K562 (cell line): ENCODE measurements around the gene LRRTM4. TPM values are rescaled to one million over a fixed set of nuclear protein-coding genes. Genes with fewer than 3 reads are reported as not detected.

ENCODE experiments used
- ATAC-seq: fragments of 200-7000 bp; cut with Tn5 transposase; 3 replicates; pipeline ENCODE4 v1.9.1; 2020; ENCODE audit warnings: moderate library complexity
- BruUV-seq: library from RNA; stranded (reverse); fragments of 400-500 nt; replicated peaks from 2 replicates; lab custom pipeline; 2021; lab: Mats Ljungman, UMichigan
- CTCF ChIA-PET: fragments of 300-600 bp; formaldehyde crosslinking; extraction: SDS; loops from one replicate; lab custom pipeline; 2021; ENCODE audit warnings: low intra/inter-chr PET ratio; lab: Yijun Ruan, JAX
- POLR2A ChIA-PET: fragments of 300-600, 350-650 bp; sonication (Branson Sonifier 250); formaldehyde crosslinking; extraction: SDS; loops from one replicate; lab custom pipeline; 2021; ENCODE audit warnings: antibody characterized with exemption, inconsistent platforms; lab: Yijun Ruan, JAX
- DNase-seq, 4 experiments: peaks; one replicate each; pipeline versions ENCODE4 v3.0.0 to v3.0.0-alpha.2; 2011 to 2018; ENCODE audit warnings: low spot score in 3 of 4, mixed read lengths in 3 of 4; ENCODE audit errors: extremely low read depth in 1 of 4
- FAIRE-seq: peaks from 2 replicates; lab custom pipeline; 2011; peaks lifted over from hg19 to GRCh38; lab: Jason Lieb, UNC
- H2AFZ ChIP-seq: 2 replicates; pipeline ENCODE4 v1.6.0; 2011; ENCODE audit warnings: low read depth, low read length, control low read depth, inconsistent platforms
- H3K27ac ChIP-seq: fragments of 200-600 bp; 3 replicates; pipeline ENCODE4 v1.8.0; 2011; ENCODE audit warnings: low read depth, mild to moderate bottlenecking, control low read depth, inconsistent platforms, low read length, moderate library complexity, mixed read lengths; ENCODE audit errors: extremely low read depth
- H3K27me3 ChIP-seq, 2 experiments: fragments of 300-600 bp in 1 of 2; 2 replicates in 1 of 2; 3 replicates in 1 of 2; pipeline versions ENCODE4 v1.6.0 to v1.8.0; 2011; ENCODE audit warnings: inconsistent platforms in 2 of 2, low read length in 2 of 2, mild to moderate bottlenecking in 1 of 2, mixed read lengths in 1 of 2, moderate library complexity in 1 of 2; ENCODE audit not compliant: control insufficient read depth in 2 of 2, insufficient read depth in 2 of 2
- H3K36me3 ChIP-seq: fragments of 300-600 bp; 3 replicates; pipeline ENCODE4 v1.8.0; 2011; ENCODE audit warnings: mild to moderate bottlenecking, low read length, inconsistent platforms; ENCODE audit not compliant: control insufficient read depth, insufficient read depth
- H3K4me1 ChIP-seq, 2 experiments: fragments of 200-600 bp in 1 of 2; replicated peaks in 1 of 2; 2 replicates in 1 of 2; 3 replicates in 1 of 2; pipeline versions ENCODE4 v1.5.1 to v1.8.0; 2011; ENCODE audit warnings: inconsistent platforms in 2 of 2, low read length in 2 of 2, mild to moderate bottlenecking in 1 of 2, mixed read lengths in 1 of 2, moderate library complexity in 1 of 2; ENCODE audit not compliant: control insufficient read depth in 2 of 2, insufficient read depth in 2 of 2
- H3K4me2 ChIP-seq: 2 replicates; pipeline ENCODE4 v1.6.1; 2011; ENCODE audit warnings: low read length, control low read depth, inconsistent platforms, mixed read lengths; ENCODE audit not compliant: insufficient read depth
- H3K4me3 ChIP-seq: fragments of 200-600 bp; sonication (generic), shearing (Covaris generic); 2 replicates; pipeline ENCODE4 v1.5.1; 2016; ENCODE audit warnings: control low read depth, inconsistent platforms
- H3K79me2 ChIP-seq: fragments of 200-600 bp; 3 replicates; pipeline ENCODE4 v1.8.0; 2011; ENCODE audit warnings: low read length, inconsistent platforms; ENCODE audit not compliant: control insufficient read depth, insufficient read depth
- H3K9ac ChIP-seq, 2 experiments: 2 replicates each; pipeline versions ENCODE4 v1.6.0 to v1.6.1; 2011; ENCODE audit warnings: low read depth in 2 of 2, low read length in 2 of 2, control low read depth in 1 of 2, inconsistent platforms in 1 of 2, mild to moderate bottlenecking in 1 of 2, mixed read lengths in 1 of 2; ENCODE audit not compliant: insufficient read depth in 1 of 2
- H3K9me1 ChIP-seq: one replicate; pipeline ENCODE4 v1.6.0; 2011; ENCODE audit warnings: inconsistent platforms, mild to moderate bottlenecking, low read length, moderate library complexity; ENCODE audit not compliant: control insufficient read depth, insufficient read depth
- H3K9me3 ChIP-seq: replicated peaks from 2 replicates; pipeline ENCODE4 v1.5.1; 2011; ENCODE audit warnings: low read depth, low read length, inconsistent platforms; ENCODE audit not compliant: control insufficient read depth, insufficient read depth
- H4K20me1 ChIP-seq: replicated peaks from 2 replicates; pipeline ENCODE4 v1.6.1; 2011; ENCODE audit warnings: low read length, inconsistent platforms, mixed read lengths; ENCODE audit not compliant: control insufficient read depth, insufficient read depth
- CBX3 ChIP-seq, 2 experiments: IDR thresholded peaks; 1 replicate in 1 of 2; 2 replicates in 1 of 2; pipeline ENCODE4 v1.6.1; 2012; ENCODE audit warnings: inconsistent platforms in 2 of 2, low read length in 2 of 2, borderline replicate concordance in 1 of 2, control low read depth in 1 of 2
- CREB1 ChIP-seq, 2 experiments: sonication (generic) in 1 of 2; formaldehyde crosslinking in 1 of 2; IDR thresholded peaks; 2 replicates each; pipeline versions ENCODE4 v1.6.1 to v1.8.0; 2012 to 2022; ENCODE audit warnings: inconsistent platforms in 1 of 2, mild to moderate bottlenecking in 1 of 2, missing genetic modification reagents in 1 of 2, moderate library complexity in 1 of 2
- DMBX1 ChIP-seq: fragments of 250-450 bp; sonication (Bioruptor Pico); IDR thresholded peaks from 2 replicates; pipeline ENCODE4 v1.8.0; 2022; ENCODE audit warnings: inconsistent platforms, mild to moderate bottlenecking, moderate library complexity, borderline replicate concordance
- FUS ChIP-seq: fragments of 200-400 bp; formaldehyde crosslinking; optimal IDR thresholded peaks from 2 replicates; pipeline ENCODE3; 2017; ENCODE audit warnings: low read depth, low read length
- HDAC2 ChIP-seq: fragments of 450-650 bp; IDR thresholded peaks from 2 replicates; pipeline ENCODE4 v1.6.1; 2016; ENCODE audit warnings: mild to moderate bottlenecking
- PATZ1 ChIP-seq: fragments of 250-450 bp; sonication (Bioruptor Pico); IDR thresholded peaks from 2 replicates; pipeline ENCODE4 v1.5.0; 2020; ENCODE audit warnings: mild to moderate bottlenecking, borderline replicate concordance
- RAD21 ChIP-seq, 2 experiments: fragments of 250-450 bp in 1 of 2; fragments of 450-650 bp in 1 of 2; sonication (Bioruptor Pico) in 1 of 2; formaldehyde crosslinking in 1 of 2; IDR thresholded peaks in 1 of 2; conservative IDR thresholded peaks in 1 of 2; 2 replicates each; pipeline versions ENCODE4 v1.4.0 to v1.8.0; 2020 to 2022; ENCODE audit warnings: mild to moderate bottlenecking in 2 of 2, moderate library complexity in 1 of 2
- SAFB ChIP-seq: fragments of 200-400 bp; formaldehyde crosslinking; IDR thresholded peaks from 2 replicates; pipeline ENCODE4 v1.6.1; 2017; ENCODE audit warnings: low read depth, low read length, borderline replicate concordance
- SP2 ChIP-seq: IDR thresholded peaks from 2 replicates; pipeline ENCODE4 v1.6.1; 2011; ENCODE audit warnings: mild to moderate bottlenecking, low read depth, low read length, moderate library complexity; ENCODE audit not compliant: poor library complexity, severe bottlenecking; ENCODE audit errors: extremely low read depth
- ZKSCAN1 ChIP-seq: fragments of 150-350 bp; IDR thresholded peaks from 2 replicates; pipeline ENCODE4 v1.6.1; 2016; ENCODE audit warnings: low read depth, low read length
- ZNF3 ChIP-seq: fragments of 250-450 bp; sonication (Bioruptor Pico); IDR thresholded peaks from 2 replicates; pipeline ENCODE4 v1.5.0; 2021; ENCODE audit warnings: mild to moderate bottlenecking, moderate library complexity
- ZNF644 ChIP-seq: fragments of 200-800 bp; sonication (Bioruptor generic); IDR thresholded peaks from 2 replicates; pipeline ENCODE4 v1.6.1; 2016; ENCODE audit warnings: low read depth, missing genetic modification characterization, missing compliant biosample characterization
- WGBS: fragments of 100-300 bp; shearing (Covaris generic); methylation state at CpG from one replicate; pipeline ENCODE4 v1.1.6; 2016; ENCODE audit warnings: low coverage, mixed read lengths; ENCODE audit not compliant: insufficient coverage; ENCODE audit errors: missing lambda C conversion rate; 5-methylcytosine and 5-hydroxymethylcytosine counted together
- in situ Hi-C: fragments of 300-500 bp; cut with MboI; formaldehyde crosslinking; loops from 4 replicates; pipeline ENCODE4 v1.15.0; 2018; ENCODE audit warnings: inconsistent platforms, mixed read lengths
- intact Hi-C: fragments of 100-400 bp; cut with micrococcal nuclease; formaldehyde crosslinking; loops from 2 replicates; pipeline ENCODE4 v1.14.2; 2022
- polyA plus RNA-seq, 8 experiments: library from polyadenylated mRNA; depleted of rRNA in 4 of 8; stranded (reverse) in 5 of 8; unstranded in 3 of 8; fragments of >200 nt; fragmentation: Nextera tagmentation in 2 of 8; fragmentation: Illumina TruSeq in 1 of 8; extraction: Ambion mirVana in 2 of 8; extraction: Trizol in 1 of 8; gene quantifications; 2 replicates each; pipeline versions ENCODE4 v1.2.1 to v1.2.3, GENCODE V29; 2011 to 2014; ENCODE audit warnings: inconsistent platforms in 1 of 8, missing spikeins in 1 of 8
- total RNA-seq, 7 experiments: library from RNA; depleted of rRNA in 6 of 7; stranded (reverse); fragments of >200 nt in 6 of 7; fragmentation: Illumina TruSeq in 2 of 7; extraction: Trizol in 2 of 7; gene quantifications; 2 replicates each; pipeline versions ENCODE4 v1.2.1 to v1.2.3, GENCODE V29; 2011 to 2021; ENCODE audit warnings: low replicate concordance in 1 of 7

LRRTM4 gene
- total and polyA plus RNA-seq, 9 of the 15 experiments (the other 6 are each of a cell fraction or from before 2014, with no cell fraction given), result 0.04 TPM; not detected in 6

- CTCF ChIA-PET, result no interaction called here
- Histone ChIP-seq H3K27me3 (no peaks in the 10 kb centered on the region), H3K36me3 (no peaks in the 10 kb centered on the region), H4K20me1 (no peaks in the 10 kb centered on the region), H2AFZ (no peak overlapping the region), H3K4me3 (no peak overlapping the region), H3K9me1 (no peaks in the 10 kb centered on the region), H3K79me2 (no peaks in the 10 kb centered on the region), H3K4me2 (no peak overlapping the region), H3K9ac (no peak overlapping the region), H3K9me3 (0 out of 2 replicates have a peak, but pooled peaks cover 2% of the 10 kb centered on the region), H3K4me1 (no peaks in the 10 kb centered on the region), H3K27ac (no peak overlapping the region)
- TF ChIP-seq FUS (no peak), HDAC2 (no peak), ZNF644 (tag) (no peak), ZNF3 (CRISPR knock-in tag) (no peak), RAD21 (CRISPR knock-in tag; conservative IDR thresholded peaks at IDR 0.05 in 1 of 2, IDR thresholded peaks at IDR 0.05 in 1 of 2) (no peak), DMBX1 (CRISPR knock-in tag) (no peak), ZKSCAN1 (no peak), CBX3 (IDR thresholded peaks at IDR 0.05; ENCODE audit: borderline replicate concordance in 1 of 2, low read length in 2 of 2) (no peak), SAFB (no peak), PATZ1 (no peak), SP2 (no peak), CREB1 (IDR thresholded peaks at IDR 0.05) (no peak), CREB1 (CRISPR knock-in tag; IDR thresholded peaks at IDR 0.05) (no peak)
- no peak for ATAC-seq
- 0% methylated on average over 4 of the region's 4 CpGs for WGBS
- no peak for DNase-seq
- intact Hi-C loops, result no loop called here
- no peak for FAIRE-seq
- BruUV-seq, result no TSS peak
- in situ Hi-C loops, result no loop called here
- POLR2A ChIA-PET, result no interaction called here
Measured at GRCh38 chr2:77513191-77513590, 9.0 kb downstream of the LRRTM4 start.
